K562 treated with DMSO at 1 percent for 4 hours (cell line): Measurements from ENCODE around the gene TRAPPC1. TPM values are rescaled to one million over a fixed set of nuclear protein-coding genes. Genes with fewer than 3 reads are reported as not detected.

ENCODE experiments used
- total RNA-seq: library from RNA; unstranded; fragments of 300-600 nt; gene quantifications from 2 replicates; pipeline ENCODE4 v1.2.3, GENCODE V29; 2022; ENCODE audit not compliant: insufficient read depth

The TRAPPC1 gene, protein sequence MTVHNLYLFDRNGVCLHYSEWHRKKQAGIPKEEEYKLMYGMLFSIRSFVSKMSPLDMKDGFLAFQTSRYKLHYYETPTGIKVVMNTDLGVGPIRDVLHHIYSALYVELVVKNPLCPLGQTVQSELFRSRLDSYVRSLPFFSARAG
- total RNA-seq: 103 and 117 TPM in 2 replicates

DNA sequence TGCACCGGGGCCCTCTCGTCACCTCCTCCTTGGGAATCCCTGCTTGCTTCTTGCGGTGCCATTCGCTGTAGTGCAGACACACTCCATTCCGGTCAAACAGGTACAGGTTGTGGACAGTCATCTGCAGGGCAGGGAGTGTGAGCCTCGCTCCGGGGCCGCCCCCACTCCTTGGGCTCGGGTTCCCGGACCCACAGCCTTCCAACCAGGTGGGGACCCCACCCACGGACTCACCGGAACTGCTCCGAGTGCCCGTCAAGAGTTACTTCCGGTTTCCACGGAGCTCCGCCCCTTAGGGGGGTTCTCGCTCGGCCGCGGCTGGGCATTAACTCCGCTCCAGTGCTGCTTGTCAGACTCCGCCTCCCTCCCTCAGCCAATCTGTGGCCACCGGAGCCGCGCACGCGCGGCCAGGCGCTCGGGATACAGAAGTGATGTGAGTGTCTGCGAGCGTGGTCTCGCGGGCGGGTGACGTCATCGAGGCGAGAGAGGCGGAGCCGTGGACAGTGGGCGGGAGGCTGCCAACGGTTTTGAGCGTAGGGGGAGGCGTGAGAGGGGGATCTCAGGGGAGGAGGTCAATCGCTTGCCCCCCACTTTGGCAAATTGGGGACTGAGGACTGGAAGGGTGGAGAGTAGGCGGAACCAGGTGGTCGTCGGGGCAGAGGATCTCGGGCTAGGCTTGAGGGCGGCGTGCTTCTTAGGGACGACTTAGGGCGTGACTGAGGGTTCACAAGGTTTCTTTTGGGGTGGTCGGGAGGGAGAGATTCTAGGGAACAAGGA lies at the start of gene TRAPPC1, which contains the start of gene CNTROB:
TRAPPC1 (minus strand) TSS at position 238 of the 774 bp plus-strand sequence; CDS start at position 121, 117 bp downstream.
CNTROB (plus strand) TSS at position 498 of the 774 bp plus-strand sequence. CDS start 874 bp downstream, outside the sequence.

DNA sequence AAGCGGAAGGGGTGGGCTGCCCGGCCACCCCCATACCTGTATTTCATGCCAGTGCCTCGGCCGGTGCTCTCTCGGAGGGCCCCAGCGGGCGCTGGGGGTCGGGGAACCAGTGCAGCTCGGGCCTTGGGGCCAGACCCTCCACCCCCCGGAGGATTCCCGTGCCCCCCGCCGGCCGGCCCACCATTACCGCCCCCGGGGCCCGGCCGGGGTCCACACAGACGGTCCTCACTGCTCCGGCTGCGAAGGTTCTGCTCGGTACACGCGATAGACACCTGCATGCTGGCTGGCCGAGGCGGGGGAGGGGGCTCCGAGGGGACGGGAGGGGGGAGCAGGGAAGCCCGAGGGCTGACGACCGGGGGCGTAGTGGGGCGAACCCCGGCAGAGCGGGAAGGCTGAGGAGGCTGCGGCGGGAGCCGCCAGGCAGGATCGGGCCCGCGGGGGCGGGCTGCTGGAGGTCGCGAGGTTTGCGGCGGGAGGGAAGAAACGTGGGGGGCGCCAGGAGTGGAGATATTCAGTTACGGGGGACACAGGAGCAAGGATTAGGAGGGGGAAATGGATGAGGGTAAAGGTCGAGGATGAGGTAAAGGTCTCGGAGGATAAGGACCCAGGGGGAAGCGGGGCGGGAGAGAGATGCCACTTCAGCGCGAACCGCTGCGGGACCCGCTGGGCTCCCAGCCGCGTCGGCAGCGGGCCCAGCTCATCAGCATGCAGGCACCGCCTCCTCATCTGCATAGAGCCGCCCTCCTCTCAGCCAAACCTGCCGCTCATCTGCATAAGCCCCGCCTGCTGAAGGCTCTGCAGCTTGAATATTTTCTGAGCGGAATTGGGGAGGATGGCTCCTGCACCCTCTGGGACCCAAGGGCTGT lies 2.4 kb downstream of the TRAPPC1 start, which contains the start of gene KCNAB3:
KCNAB3 (minus strand) TSS at position 699 of the 866 bp plus-strand sequence; CDS start at position 278, 421 bp downstream.

GRCh38 chr17:7915611-7916384 lies 15.9 kb downstream of the TRAPPC1 start, which contains the start of gene RNF227:
Gene RNF227 (minus strand): TSS chr17:7916289. CDS start chr17:7916195, 94 bp downstream.

GRCh38 chr17:7888184-7888920 lies 43.4 kb downstream of the TRAPPC1 start, which contains the start of gene CHD3:
Gene CHD3 (plus strand): TSS chr17:7888789. CDS start chr17:7889001, 212 bp downstream.

Other genes with a start within 250 kb of the TRAPPC1 start
- gene TP53, start 244.5 kb downstream of the TRAPPC1 start, total RNA-seq: 5.5 and 5.8 TPM in 2 replicates
- gene WRAP53, start 243.5 kb downstream of the TRAPPC1 start, total RNA-seq: 29.2 and 33.1 TPM in 2 replicates
- not detected in 2 replicates for gene EFNB3, start 226.7 kb downstream of the TRAPPC1 start, total RNA-seq
- gene DNAH2, start 214.2 kb downstream of the TRAPPC1 start, total RNA-seq: not detected in 2 replicates
- 16.3 and 17.1 TPM in 2 replicates for gene KDM6B, start 97.7 kb downstream of the TRAPPC1 start, total RNA-seq
- gene TMEM88, start 76.9 kb downstream of the TRAPPC1 start, total RNA-seq: 1.4 TPM in 1 of 2 replicates, not detected in the other
- 27.8 and 29.8 TPM in 2 replicates for gene NAA38, start 74.4 kb downstream of the TRAPPC1 start, total RNA-seq
- gene CYB5D1, start 73.9 kb downstream of the TRAPPC1 start, total RNA-seq: 1.2 and 3.8 TPM in 2 replicates
- 28.9 and 41.1 TPM in 2 replicates for gene CHD3, start 43.2 kb downstream of the TRAPPC1 start, total RNA-seq
- gene RNF227, start 15.7 kb downstream of the TRAPPC1 start, total RNA-seq: 0.99 and 8.4 TPM in 2 replicates
- gene KCNAB3, start 2.1 kb downstream of the TRAPPC1 start, total RNA-seq: 0.51 and 2.6 TPM in 2 replicates
- gene CNTROB, start 260 bp upstream of the TRAPPC1 start, total RNA-seq: 17.7 and 26.8 TPM in 2 replicates
- not detected in 2 replicates for gene GUCY2D, start 70.7 kb upstream of the TRAPPC1 start, total RNA-seq
- not detected in 2 replicates for gene ALOX15B, start 107.1 kb upstream of the TRAPPC1 start, total RNA-seq
- not detected in 2 replicates for gene ALOX12B, start 155.8 kb upstream of the TRAPPC1 start, total RNA-seq
- gene ALOXE3, start 186.6 kb upstream of the TRAPPC1 start, total RNA-seq: not detected in 2 replicates
- 1.7 TPM in 1 of 2 replicates, not detected in the other for gene HES7, start 192.2 kb upstream of the TRAPPC1 start, total RNA-seq
- gene PER1, start 220.5 kb upstream of the TRAPPC1 start, total RNA-seq: 7.5 and 13.8 TPM in 2 replicates
- gene VAMP2, start 231.0 kb upstream of the TRAPPC1 start, total RNA-seq: 40.3 and 40.9 TPM in 2 replicates
- gene TMEM107, start 244.4 kb upstream of the TRAPPC1 start, total RNA-seq: 7.7 and 11.9 TPM in 2 replicates